Measurements from ENCODE around the gene LIMS4.
"Not testable (repeated sequence)": the region's sequence is repeated elsewhere in the genome, so short reads cannot be mapped to it uniquely, and the experiment has no call there.

GRCh38 chr2:110481200-110481599 lies 8.6 kb upstream of the LIMS4 start:
- TF ChIP-seq EP300, CTCF, POLR2A, POLR2AphosphoS5 (IDR thresholded peaks at IDR 0.05): not testable (repeated sequence)

Data from suprapubic skin (tissue), 4 donors.